Measurements from ENCODE around the gene MYLK. TPM values are rescaled to one million over a fixed set of nuclear protein-coding genes. Genes with fewer than 3 reads are reported as not detected.
"Not testable (repeated sequence)": the region's sequence is repeated elsewhere in the genome, so short reads cannot be mapped to it uniquely, and the experiment has no call there.

Gene MYLK
- total and polyA plus RNA-seq, 7 donors, result 3.2 to 13.7 (median 5.8) TPM

DNA sequence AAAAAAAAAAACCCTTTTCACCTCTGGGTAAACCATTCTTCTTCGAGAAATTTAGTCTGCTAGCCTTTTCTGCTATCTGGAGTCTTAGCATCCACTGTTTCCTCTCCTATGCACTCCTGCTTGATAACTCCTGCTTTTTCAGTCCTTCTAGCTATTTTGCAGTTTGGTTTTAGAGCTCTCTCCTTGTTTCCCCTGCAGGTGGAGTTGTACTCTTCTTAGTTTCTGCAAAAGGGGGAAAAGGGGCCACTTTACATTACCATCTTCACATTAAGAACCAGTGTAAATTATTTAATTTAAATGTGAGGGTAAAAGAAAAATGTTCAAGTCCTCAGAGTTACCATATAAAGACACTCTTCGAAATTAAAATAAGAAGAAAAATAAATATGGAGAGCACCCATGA lies 23.6 kb upstream of the MYLK start:
- no peaks in the 10 kb centered on the region for H3K9me3 ChIP-seq
- ATAC-seq (no peak), DNase-seq (no peak)
- 75 to 82% (median 81%) methylated on average over 2 of the region's 2 CpGs for WGBS, 3 donors
- no peaks in the 10 kb centered on the region for H3K36me3 ChIP-seq (ENCODE audit: insufficient read depth in 1 of 2, low read depth in 1 of 2)
- H3K4me3 ChIP-seq, result no peak overlapping the region
- intact Hi-C loops (cut with DNase I), result no loop called here
- H3K27me3 ChIP-seq (ENCODE audit: insufficient read depth in 3 of 3, low read length in 2 of 3), result no peaks in the 10 kb centered on the region
- TF ChIP-seq, protein P1, sequence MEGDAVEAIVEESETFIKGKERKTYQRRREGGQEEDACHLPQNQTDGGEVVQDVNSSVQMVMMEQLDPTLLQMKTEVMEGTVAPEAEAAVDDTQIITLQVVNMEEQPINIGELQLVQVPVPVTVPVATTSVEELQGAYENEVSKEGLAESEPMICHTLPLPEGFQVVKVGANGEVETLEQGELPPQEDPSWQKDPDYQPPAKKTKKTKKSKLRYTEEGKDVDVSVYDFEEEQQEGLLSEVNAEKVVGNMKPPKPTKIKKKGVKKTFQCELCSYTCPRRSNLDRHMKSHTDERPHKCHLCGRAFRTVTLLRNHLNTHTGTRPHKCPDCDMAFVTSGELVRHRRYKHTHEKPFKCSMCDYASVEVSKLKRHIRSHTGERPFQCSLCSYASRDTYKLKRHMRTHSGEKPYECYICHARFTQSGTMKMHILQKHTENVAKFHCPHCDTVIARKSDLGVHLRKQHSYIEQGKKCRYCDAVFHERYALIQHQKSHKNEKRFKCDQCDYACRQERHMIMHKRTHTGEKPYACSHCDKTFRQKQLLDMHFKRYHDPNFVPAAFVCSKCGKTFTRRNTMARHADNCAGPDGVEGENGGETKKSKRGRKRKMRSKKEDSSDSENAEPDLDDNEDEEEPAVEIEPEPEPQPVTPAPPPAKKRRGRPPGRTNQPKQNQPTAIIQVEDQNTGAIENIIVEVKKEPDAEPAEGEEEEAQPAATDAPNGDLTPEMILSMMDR (IDR thresholded peaks at IDR 0.05), result no peak
- no peaks in the 10 kb centered on the region for H3K4me1 ChIP-seq
- H3K27ac ChIP-seq, result no peak overlapping the region

DNA sequence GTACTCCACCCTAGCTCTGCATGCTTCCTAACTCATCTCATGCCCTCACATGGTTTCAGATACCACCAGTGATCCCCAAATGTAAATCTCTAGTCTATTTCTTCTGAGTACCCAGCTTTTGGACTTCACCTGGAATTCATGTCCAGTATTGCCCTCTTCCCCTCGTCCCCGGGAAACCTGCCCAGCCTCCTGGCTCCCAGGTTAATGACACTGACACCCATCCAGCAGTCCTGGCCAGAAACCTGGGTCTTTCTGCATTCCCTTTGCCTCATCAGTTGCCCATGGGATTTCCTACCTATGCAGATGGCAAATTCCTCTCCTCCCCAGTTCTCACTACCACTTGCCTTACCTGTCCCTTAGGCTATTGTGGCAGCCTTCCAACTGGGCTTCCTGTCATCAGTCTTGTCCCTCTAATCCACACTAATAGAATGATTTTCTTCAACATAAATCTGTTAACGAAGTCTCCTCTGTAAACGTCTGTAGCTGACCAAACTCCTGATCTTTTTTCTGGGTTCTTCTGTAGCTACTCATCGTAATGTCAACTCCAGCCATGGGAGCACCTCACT lies 15.3 kb upstream of the MYLK start:
- Histone ChIP-seq H3K36me3 (ENCODE audit: insufficient read depth in 1 of 2, low read depth in 1 of 2) (no peaks in the 10 kb centered on the region), H3K4me3 (no peak overlapping the region), H3K27ac (no peak overlapping the region), H3K4me1 (no peaks in the 10 kb centered on the region), H3K9me3 (no peaks in the 10 kb centered on the region), H3K27me3 (ENCODE audit: insufficient read depth in 3 of 3, low read length in 2 of 3) (no peaks in the 10 kb centered on the region)
- 81 to 91% (median 85%) methylated on average over 5 of the region's 5 CpGs for WGBS, 3 donors
- DNase-seq (no peak), ATAC-seq (no peak)
- intact Hi-C loops (cut with DNase I), result no loop called here
- TF ChIP-seq, protein P1 (IDR thresholded peaks at IDR 0.05), result no peak

GRCh38 chr3:123893012-123893411 lies 8.9 kb upstream of the MYLK start:
- no peaks in the 10 kb centered on the region for H3K36me3 ChIP-seq (ENCODE audit: insufficient read depth in 1 of 2, low read depth in 1 of 2)
- intact Hi-C loops (cut with DNase I), result no loop called here
- WGBS, 3 donors, result 82 to 97% (median 89%) methylated on average over 1 of the region's 1 CpG
- DNase-seq (no peak), ATAC-seq (no peak)
- no peaks in the 10 kb centered on the region for H3K4me1 ChIP-seq
- no peak overlapping the region for H3K27ac ChIP-seq
- no peak overlapping the region for H3K4me3 ChIP-seq
- TF ChIP-seq, protein P1 (IDR thresholded peaks at IDR 0.05), result no peak
- no peaks in the 10 kb centered on the region for H3K9me3 ChIP-seq
- no peaks in the 10 kb centered on the region for H3K27me3 ChIP-seq (ENCODE audit: insufficient read depth in 3 of 3, low read length in 2 of 3)

DNA sequence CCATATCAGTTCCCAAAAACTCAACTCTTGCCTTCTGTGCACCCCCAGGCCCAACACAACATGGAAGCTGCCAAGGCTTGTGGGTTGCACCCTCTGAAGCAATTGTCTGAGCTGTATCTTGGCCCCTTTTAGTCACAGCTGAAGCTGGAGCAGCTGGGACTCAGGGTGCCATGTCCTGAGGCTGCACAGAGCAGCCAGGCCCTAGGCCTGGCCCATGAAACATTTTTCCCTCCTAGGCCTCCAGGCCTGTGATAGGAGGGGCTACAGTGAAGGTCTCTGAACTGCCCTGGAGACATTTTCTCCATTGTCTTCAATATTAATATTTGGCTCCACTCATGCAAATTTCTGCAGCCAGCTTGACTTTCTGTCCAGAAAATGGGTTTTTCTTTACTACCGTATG lies 8.1 kb upstream of the MYLK start:
- 0 to 48% (median 0%) methylated on average over 1 of the region's 1 CpG for WGBS, 3 donors
- Histone ChIP-seq H3K27me3 (ENCODE audit: insufficient read depth in 3 of 3, low read length in 2 of 3) (no peaks in the 10 kb centered on the region), H3K4me3 (no peak overlapping the region), H3K9me3 (no peaks in the 10 kb centered on the region), H3K36me3 (ENCODE audit: insufficient read depth in 1 of 2, low read depth in 1 of 2) (no peaks in the 10 kb centered on the region), H3K4me1 (no peaks in the 10 kb centered on the region), H3K27ac (no peak overlapping the region)
- intact Hi-C loops (cut with DNase I), result no loop called here
- ATAC-seq (no peak), DNase-seq (no peak)
- TF ChIP-seq, protein P1 (IDR thresholded peaks at IDR 0.05), result no peak

DNA sequence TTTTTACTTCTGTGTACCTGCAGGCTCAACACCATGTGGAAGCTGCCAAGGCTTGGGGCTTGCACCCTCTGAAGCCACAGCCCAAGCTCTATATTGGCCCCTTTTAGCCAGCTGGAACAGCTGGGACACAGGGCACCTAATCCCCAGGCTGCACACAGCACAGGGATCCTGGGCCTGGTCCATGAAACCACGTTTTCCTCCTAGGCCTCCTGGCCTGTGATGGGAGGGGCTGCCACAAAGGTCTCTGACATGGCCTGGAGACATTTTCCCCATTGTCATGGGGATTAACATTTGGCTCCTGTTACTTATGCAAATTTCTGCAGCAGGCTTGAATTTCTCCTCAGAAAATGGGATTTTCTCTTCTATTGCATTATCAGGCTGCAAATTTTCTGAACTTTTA lies 6.9 kb upstream of the MYLK start:
- H3K4me3 ChIP-seq; DNase-seq; H3K9me3 ChIP-seq; H3K27ac ChIP-seq; H3K36me3 ChIP-seq (ENCODE audit: insufficient read depth in 1 of 2, low read depth in 1 of 2); H3K4me1 ChIP-seq; intact Hi-C loops (cut with DNase I); H3K27me3 ChIP-seq (ENCODE audit: insufficient read depth in 3 of 3, low read length in 2 of 3); ATAC-seq: not testable (repeated sequence)
- 28 to 44% (median 31%) methylated on average over 1 of the region's 1 CpG for WGBS, 3 donors

DNA sequence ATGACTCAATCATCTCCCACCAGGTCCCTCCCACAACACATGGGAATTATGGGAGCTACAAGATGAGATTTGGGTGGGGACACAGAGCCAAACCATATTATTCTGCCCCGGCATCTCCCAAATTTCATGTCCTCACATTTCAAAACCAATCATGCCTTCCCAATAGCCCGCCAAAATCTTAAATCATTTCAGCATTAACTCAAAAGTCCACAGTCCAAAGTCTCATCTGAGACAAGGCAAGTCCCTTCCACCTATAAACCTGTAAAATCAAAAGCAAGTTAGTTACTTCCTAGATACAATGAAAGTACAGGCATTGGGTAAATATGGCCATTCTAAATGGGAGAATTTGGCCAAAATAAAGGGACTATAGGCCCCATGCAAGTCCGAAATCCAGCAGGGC lies 6.0 kb upstream of the MYLK start:
- DNase-seq; intact Hi-C loops (cut with DNase I); H3K4me3 ChIP-seq; H3K27ac ChIP-seq; ATAC-seq; H3K9me3 ChIP-seq; H3K4me1 ChIP-seq; H3K27me3 ChIP-seq (ENCODE audit: insufficient read depth in 3 of 3, low read length in 2 of 3); H3K36me3 ChIP-seq (ENCODE audit: insufficient read depth in 1 of 2, low read depth in 1 of 2): not testable (repeated sequence)
- 95 to 96% (median 95%) methylated on average over 3 of the region's 3 CpGs for WGBS, 3 donors
